ENCODE results near the gene RPSA. TPM values are rescaled to one million over a fixed set of nuclear protein-coding genes. Genes with fewer than 3 reads are reported as not detected.

RPSA gene
- total RNA-seq, 2 donors from 2014 or later: 555 to 696 TPM

- H3K4me3 ChIP-seq: no peak overlapping the region
- no peaks in the 10 kb centered on the region for H3K27me3 ChIP-seq
- ATAC-seq (peak; percentile 41), DNase-seq (peak; percentile 47 to 62 (median 55))
- H3K4me1 ChIP-seq: peaks cover 50% of the 10 kb centered on the region
- H3K27ac ChIP-seq: peak overlapping the region; percentile 5 to 98 (median 80)
- 71% methylated on average over 10 of the region's 10 CpGs for WGBS, 2 donors
- TF ChIP-seq, protein P1, sequence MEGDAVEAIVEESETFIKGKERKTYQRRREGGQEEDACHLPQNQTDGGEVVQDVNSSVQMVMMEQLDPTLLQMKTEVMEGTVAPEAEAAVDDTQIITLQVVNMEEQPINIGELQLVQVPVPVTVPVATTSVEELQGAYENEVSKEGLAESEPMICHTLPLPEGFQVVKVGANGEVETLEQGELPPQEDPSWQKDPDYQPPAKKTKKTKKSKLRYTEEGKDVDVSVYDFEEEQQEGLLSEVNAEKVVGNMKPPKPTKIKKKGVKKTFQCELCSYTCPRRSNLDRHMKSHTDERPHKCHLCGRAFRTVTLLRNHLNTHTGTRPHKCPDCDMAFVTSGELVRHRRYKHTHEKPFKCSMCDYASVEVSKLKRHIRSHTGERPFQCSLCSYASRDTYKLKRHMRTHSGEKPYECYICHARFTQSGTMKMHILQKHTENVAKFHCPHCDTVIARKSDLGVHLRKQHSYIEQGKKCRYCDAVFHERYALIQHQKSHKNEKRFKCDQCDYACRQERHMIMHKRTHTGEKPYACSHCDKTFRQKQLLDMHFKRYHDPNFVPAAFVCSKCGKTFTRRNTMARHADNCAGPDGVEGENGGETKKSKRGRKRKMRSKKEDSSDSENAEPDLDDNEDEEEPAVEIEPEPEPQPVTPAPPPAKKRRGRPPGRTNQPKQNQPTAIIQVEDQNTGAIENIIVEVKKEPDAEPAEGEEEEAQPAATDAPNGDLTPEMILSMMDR (IDR thresholded peaks at IDR 0.05): no peak
- no peak for TF ChIP-seq POLR2A (IDR thresholded peaks at IDR 0.05)
- no peaks in the 10 kb centered on the region for H3K36me3 ChIP-seq (replicated peaks in 1 of 2; ENCODE audit: insufficient read depth in 1 of 2, low read depth in 2 of 2)
- no peaks in the 10 kb centered on the region for H3K9me3 ChIP-seq
- intact Hi-C loops (cut with DNase I): no loop called here
These were observed 27.4 kb upstream of the RPSA start for GRCh38 chr3:39378957-39379777.

- no peaks in the 10 kb centered on the region for H3K36me3 ChIP-seq (replicated peaks in 1 of 2; ENCODE audit: insufficient read depth in 1 of 2, low read depth in 2 of 2)
- H3K4me1 ChIP-seq: peaks cover 52% of the 10 kb centered on the region
- no peak for TF ChIP-seq POLR2A (IDR thresholded peaks at IDR 0.05)
- TF ChIP-seq, protein P1 (IDR thresholded peaks at IDR 0.05): no peak
- intact Hi-C loops (cut with DNase I): no loop called here
- WGBS, 2 donors: 81 to 93% methylated on average over 5 of the region's 5 CpGs
- no peaks in the 10 kb centered on the region for H3K9me3 ChIP-seq
- no peak overlapping the region for H3K4me3 ChIP-seq
- peak overlapping the region in 3 of 4 donors; percentile 95 to 98 (median 97) for H3K27ac ChIP-seq
- H3K27me3 ChIP-seq: no peaks in the 10 kb centered on the region
- ATAC-seq: no peak
- no peak for DNase-seq
These were observed 26.8 kb upstream of the RPSA start for GRCh38 chr3:39379778-39380155.

GRCh38 chr3:39381432-39381831 is 25.1 kb upstream of the RPSA start:
- ATAC-seq: peak; percentile 12
- WGBS, 2 donors: 33 to 45% methylated on average over 3 of the region's 3 CpGs
- no peaks in the 10 kb centered on the region for H3K27me3 ChIP-seq
- TF ChIP-seq, protein P1 (IDR thresholded peaks at IDR 0.05): no peak
- TF ChIP-seq POLR2A (IDR thresholded peaks at IDR 0.05): peak; percentile 11 to 48 (median 45)
- H3K9me3 ChIP-seq: no peaks in the 10 kb centered on the region
- H3K4me3 ChIP-seq: no peak overlapping the region
- intact Hi-C loops (cut with DNase I): no loop called here
- H3K27ac ChIP-seq: peak overlapping the region; percentile 8 to 98 (median 96)
- DNase-seq: peak; percentile 83 to 91 (median 87)
- H3K4me1 ChIP-seq: peaks cover 69% of the 10 kb centered on the region
- H3K36me3 ChIP-seq (replicated peaks in 1 of 2; ENCODE audit: insufficient read depth in 1 of 2, low read depth in 2 of 2): no peaks in the 10 kb centered on the region

DNA sequence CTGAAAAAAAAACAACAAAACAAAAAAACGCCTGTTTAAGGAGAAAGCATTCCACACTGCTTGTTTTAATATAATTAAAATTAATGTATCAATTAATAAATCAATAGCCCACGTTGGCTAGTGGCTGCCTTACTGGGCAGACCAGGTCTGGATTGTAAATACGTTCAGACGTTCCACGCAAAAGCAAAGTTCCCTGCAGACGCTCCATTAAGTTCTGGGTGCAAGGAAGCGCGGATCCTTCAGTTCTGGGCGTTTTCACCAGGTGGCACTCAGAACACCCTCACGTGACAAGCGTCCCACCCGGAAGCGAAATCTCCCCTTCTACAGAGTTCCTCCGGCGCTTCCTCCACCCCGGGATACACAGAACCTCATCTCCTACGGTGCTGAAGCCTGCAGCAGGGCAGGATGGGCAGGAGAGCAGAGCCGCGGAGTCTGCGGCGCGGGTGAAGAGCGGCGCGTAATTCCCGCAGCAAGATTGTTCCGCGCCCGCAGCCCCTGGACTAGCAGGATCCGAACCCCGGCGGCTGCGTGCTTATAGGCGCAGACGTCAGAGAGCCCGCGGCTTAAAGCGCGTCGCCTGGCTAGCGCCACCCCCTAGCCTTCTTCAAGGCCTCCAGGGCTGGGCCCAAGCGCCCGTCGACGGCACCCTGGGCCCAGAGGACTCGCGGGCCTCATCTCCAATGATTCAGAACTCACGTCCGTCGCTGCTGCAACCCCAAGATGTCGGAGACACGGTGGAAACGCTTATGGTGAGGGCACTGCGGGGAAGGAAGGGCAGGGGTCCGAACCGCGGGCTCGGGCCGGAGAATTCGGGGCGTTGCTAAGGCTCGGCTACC is 23.3 kb upstream of the RPSA start, which contains the start of gene SLC25A38:
SLC25A38 (plus strand) TSS at position 326 of the 836 bp plus-strand sequence; CDS start at position 681, 355 bp downstream.
- no peaks in the 10 kb centered on the region for H3K9me3 ChIP-seq
- intact Hi-C loops (cut with DNase I): no loop called here
- H3K27ac ChIP-seq: peak within 1 kb of the TSS; percentile 95 to 98 (median 96)
- peak; percentile 75 to 85 (median 82) for DNase-seq
- 0 to 1% methylated on average over 18 to 60 of the region's 62 CpGs for WGBS, 2 donors
- no peaks in the 10 kb centered on the region for H3K27me3 ChIP-seq
- no peaks in the 10 kb centered on the region for H3K36me3 ChIP-seq (replicated peaks in 1 of 2; ENCODE audit: insufficient read depth in 1 of 2, low read depth in 2 of 2)
- H3K4me3 ChIP-seq: peak within 1 kb of the TSS; percentile 32 to 75
- peaks cover 81% of the 10 kb centered on the region for H3K4me1 ChIP-seq
- ATAC-seq: peak; percentile 63
- TF ChIP-seq POLR2A (IDR thresholded peaks at IDR 0.05): peak in 2 of 3 donors; percentile 29 to 37
- TF ChIP-seq, protein P1 (IDR thresholded peaks at IDR 0.05): peak in 4 of 7 experiments; percentile 20 to 48 (median 40)
